K562 (cell line): ENCODE data around the gene FCSK. TPM values are rescaled to one million over a fixed set of nuclear protein-coding genes. Genes with fewer than 3 reads are reported as not detected.

ENCODE experiments used
- ARNT ChIP-seq, 2 experiments: fragments of 450-650 bp; IDR thresholded peaks; 2 replicates each; pipeline ENCODE4 v1.6.1; 2016; ENCODE audit warnings: mild to moderate bottlenecking in 1 of 2
- BACH1 ChIP-seq: fragments of 200-800 bp; sonication (Bioruptor generic); IDR thresholded peaks from 2 replicates; pipeline ENCODE4 v1.6.1; 2016; ENCODE audit warnings: missing genetic modification characterization, missing compliant biosample characterization
- BRF1 ChIP-seq: IDR thresholded peaks from 3 replicates; pipeline ENCODE4 v1.6.1; 2011; ENCODE audit warnings: borderline replicate concordance, mild to moderate bottlenecking; ENCODE audit not compliant: insufficient read length; ENCODE audit errors: extremely low read depth
- CBX2 ChIP-seq: fragments of 200-600 bp; sonication (generic); IDR thresholded peaks from one replicate; pipeline ENCODE4 v1.6.1; 2012; ENCODE audit warnings: mild to moderate bottlenecking, low read length, inconsistent platforms; ENCODE audit not compliant: insufficient read depth, poor library complexity, severe bottlenecking
- ELF1 ChIP-seq: fragments of 200-800 bp; sonication (Bioruptor generic); IDR thresholded peaks from 2 replicates; pipeline ENCODE4 v1.6.1; 2016; ENCODE audit warnings: missing genetic modification characterization, missing compliant biosample characterization
- FOXJ3 ChIP-seq: sonication (generic); formaldehyde crosslinking; IDR thresholded peaks from 2 replicates; pipeline ENCODE4 v1.4.0; 2020; ENCODE audit warnings: mild to moderate bottlenecking, missing genetic modification reagents
- HNRNPUL1 ChIP-seq: fragments of 200-400 bp; formaldehyde crosslinking; IDR thresholded peaks from 2 replicates; pipeline ENCODE4 v1.6.1; 2017; ENCODE audit warnings: low read length
- MAZ ChIP-seq, 2 experiments: fragments of 450-650 bp in 1 of 2; sonication (generic) in 1 of 2; formaldehyde crosslinking; IDR thresholded peaks in 1 of 2; conservative IDR thresholded peaks in 1 of 2; 2 replicates each; pipeline versions ENCODE4 v1.4.0 to v1.5.0; 2020; ENCODE audit warnings: mild to moderate bottlenecking in 1 of 2, missing genetic modification reagents in 1 of 2
- MYC ChIP-seq, 2 experiments: fragments of 250-450 bp in 1 of 2; sonication (Bioruptor Pico) in 1 of 2; IDR thresholded peaks; 2 replicates each; pipeline versions ENCODE4 v1.5.1 to v1.6.1; 2012 to 2021; ENCODE audit warnings: low read depth in 2 of 2, borderline replicate concordance in 1 of 2, improper control_type of control experiment in 1 of 2, low read length in 1 of 2, mild to moderate bottlenecking in 1 of 2, moderate library complexity in 1 of 2
- NFIX ChIP-seq: fragments of 250-450 bp; sonication (Bioruptor Pico); IDR thresholded peaks from 2 replicates; pipeline ENCODE4 v1.4.0; 2020; ENCODE audit warnings: low read depth, mild to moderate bottlenecking, moderate library complexity
- POLR2AphosphoS2 ChIP-seq: IDR thresholded peaks from 2 replicates; pipeline ENCODE4 v1.6.1; 2012; ENCODE audit warnings: low read length, improper control_type of control experiment
- POLR3A ChIP-seq: IDR thresholded peaks from 2 replicates; pipeline ENCODE4 v1.6.1; 2011; ENCODE audit warnings: borderline replicate concordance, mild to moderate bottlenecking, moderate library complexity; ENCODE audit not compliant: insufficient read length, insufficient read depth; ENCODE audit errors: extremely low read depth
- RBBP5 ChIP-seq: fragments of 200-600 bp; sonication (generic); IDR thresholded peaks from 2 replicates; pipeline ENCODE4 v1.6.1; 2012; ENCODE audit warnings: borderline replicate concordance, mild to moderate bottlenecking, low read length, control low read depth, inconsistent platforms; ENCODE audit not compliant: insufficient read depth, poor library complexity, severe bottlenecking
- RBM17 ChIP-seq: fragments of 200-400 bp; formaldehyde crosslinking; IDR thresholded peaks from 2 replicates; pipeline ENCODE4 v1.6.1; 2017; ENCODE audit warnings: low read depth, mild to moderate bottlenecking, low read length, borderline replicate concordance
- RFX5 ChIP-seq: IDR thresholded peaks from 2 replicates; pipeline ENCODE4 v1.6.1; 2011; ENCODE audit warnings: low read depth, mild to moderate bottlenecking, improper control_type of control experiment, low read length
- STAT5B ChIP-seq: fragments of 250-450 bp; sonication (Bioruptor Pico); IDR thresholded peaks from 2 replicates; pipeline ENCODE4 v1.8.0; 2021; ENCODE audit warnings: mild to moderate bottlenecking, inconsistent platforms
- ZBTB7A ChIP-seq: IDR thresholded peaks from 2 replicates; pipeline ENCODE4 v1.6.1; 2011; ENCODE audit warnings: low read depth, mild to moderate bottlenecking, low read length, moderate library complexity, borderline replicate concordance; ENCODE audit not compliant: control insufficient read depth
- ZNF282 ChIP-seq: sonication (generic); formaldehyde crosslinking; IDR thresholded peaks from 2 replicates; pipeline ENCODE4 v1.8.1; 2023; ENCODE audit warnings: missing genetic modification reagents
- polyA plus RNA-seq, 8 experiments: library from polyadenylated mRNA; depleted of rRNA in 4 of 8; stranded (reverse) in 5 of 8; unstranded in 3 of 8; fragments of >200 nt; fragmentation: Nextera tagmentation in 2 of 8; fragmentation: Illumina TruSeq in 1 of 8; extraction: Ambion mirVana in 2 of 8; extraction: Trizol in 1 of 8; gene quantifications; 2 replicates each; pipeline versions ENCODE4 v1.2.1 to v1.2.3, GENCODE V29; 2011 to 2014; ENCODE audit warnings: inconsistent platforms in 1 of 8, missing spikeins in 1 of 8
- total RNA-seq, 7 experiments: library from RNA; depleted of rRNA in 6 of 7; stranded (reverse); fragments of >200 nt in 6 of 7; fragmentation: Illumina TruSeq in 2 of 7; extraction: Trizol in 2 of 7; gene quantifications; 2 replicates each; pipeline versions ENCODE4 v1.2.1 to v1.2.3, GENCODE V29; 2011 to 2021; ENCODE audit warnings: low replicate concordance in 1 of 7
- TF ChIP-seq, protein P1 (sequence below), 2 experiments: fragments of 450-650 bp; conservative IDR thresholded peaks; 2 replicates each; pipeline ENCODE4 v1.6.1; 2017; ENCODE audit warnings: mild to moderate bottlenecking in 2 of 2, moderate library complexity in 2 of 2
- TF ChIP-seq, protein P2 (sequence below): fragments of 250-450 bp; sonication (Bioruptor Pico); IDR thresholded peaks from 2 replicates; pipeline ENCODE4 v1.4.0; 2020; ENCODE audit warnings: mild to moderate bottlenecking, moderate library complexity
- TF ChIP-seq, protein P3 (sequence below), 3 experiments: fragments of 200-800 bp in 1 of 3; sonication (Bioruptor generic) in 1 of 3; sonication (generic) in 1 of 3; formaldehyde crosslinking in 1 of 3; IDR thresholded peaks; 2 replicates each; pipeline versions ENCODE4 v1.6.1 to v1.8.0; 2016 to 2022; ENCODE audit warnings: mild to moderate bottlenecking in 2 of 3, missing compliant biosample characterization in 2 of 3, missing genetic modification characterization in 2 of 3, missing genetic modification reagents in 1 of 3

The FCSK gene
- total and polyA plus RNA-seq, 9 of the 15 experiments (the other 6 are each of a cell fraction or from before 2014, with no cell fraction given): 0.92 to 18.6 (median 8.3) TPM

DNA sequence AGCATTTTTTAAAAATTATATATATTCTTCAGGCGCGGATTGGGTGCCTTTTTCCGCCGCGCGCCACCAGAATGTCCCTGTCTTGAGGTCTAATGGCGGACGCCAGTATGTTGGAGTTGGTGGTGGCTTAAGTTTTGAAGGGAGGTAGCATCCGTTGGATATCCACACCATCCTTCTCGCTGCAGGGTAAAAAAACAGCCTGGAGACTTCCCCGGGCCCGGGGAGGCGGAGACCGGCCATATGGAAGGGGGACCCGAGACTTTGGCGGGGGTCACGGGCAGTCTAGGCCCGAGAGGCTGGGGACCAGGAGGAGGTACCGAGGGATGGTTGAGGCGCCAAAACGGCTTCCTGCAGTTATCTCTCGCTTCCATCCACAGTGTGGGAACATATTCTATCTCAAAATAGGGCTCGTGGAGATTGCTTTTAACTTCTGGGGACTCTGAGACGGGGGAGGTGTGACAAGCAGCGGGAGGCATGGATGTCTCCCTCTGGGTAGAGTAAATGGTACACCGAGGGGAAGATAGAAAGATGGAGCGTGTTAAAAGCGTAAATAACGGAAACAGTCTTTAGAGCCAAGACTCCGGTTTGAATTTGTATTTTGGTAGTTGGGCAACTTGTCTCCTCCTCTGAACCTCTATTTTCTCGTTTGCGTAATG lies 69.5 kb downstream of the FCSK start, which contains the start of gene SF3B3 (continued):
- TF ChIP-seq MAZ (CRISPR knock-in tag; conservative IDR thresholded peaks at IDR 0.05 in 1 of 2, IDR thresholded peaks at IDR 0.05 in 1 of 2) (peak; percentile 14 to 49; a peak in 2 of 4 replicates), POLR3A (no peak), STAT5B (CRISPR knock-in tag) (no peak), ZBTB7A (peak; percentile 42; the same call in 1 of the 2 replicates), ZNF282 (CRISPR knock-in tag) (no peak), MYC (IDR thresholded peaks at IDR 0.05; ENCODE audit: low read depth, low read length) (peak; percentile 100), MYC (CRISPR knock-in tag; IDR thresholded peaks at IDR 0.05; ENCODE audit: borderline replicate concordance, low read depth) (peak; percentile 97), BACH1 (no peak), FOXJ3 (CRISPR knock-in tag) (no peak), ELF1 (tag) (no peak; the same call in 1 of the 2 replicates), HNRNPUL1 (0 out of 2 replicates have a peak, but pooled peaks have one; percentile 22), POLR2AphosphoS2 (0 out of 2 replicates have a peak, but pooled peaks have one; percentile 72), RBM17 (no peak), CBX2 (no peak), RFX5 (no peak), BRF1 (no peak), RBBP5 (peak; percentile 92), NFIX (CRISPR knock-in tag) (no peak), ARNT (IDR thresholded peaks at IDR 0.05) (no peak; a peak in 1 of 4 replicates)
- TF ChIP-seq, protein P1, sequence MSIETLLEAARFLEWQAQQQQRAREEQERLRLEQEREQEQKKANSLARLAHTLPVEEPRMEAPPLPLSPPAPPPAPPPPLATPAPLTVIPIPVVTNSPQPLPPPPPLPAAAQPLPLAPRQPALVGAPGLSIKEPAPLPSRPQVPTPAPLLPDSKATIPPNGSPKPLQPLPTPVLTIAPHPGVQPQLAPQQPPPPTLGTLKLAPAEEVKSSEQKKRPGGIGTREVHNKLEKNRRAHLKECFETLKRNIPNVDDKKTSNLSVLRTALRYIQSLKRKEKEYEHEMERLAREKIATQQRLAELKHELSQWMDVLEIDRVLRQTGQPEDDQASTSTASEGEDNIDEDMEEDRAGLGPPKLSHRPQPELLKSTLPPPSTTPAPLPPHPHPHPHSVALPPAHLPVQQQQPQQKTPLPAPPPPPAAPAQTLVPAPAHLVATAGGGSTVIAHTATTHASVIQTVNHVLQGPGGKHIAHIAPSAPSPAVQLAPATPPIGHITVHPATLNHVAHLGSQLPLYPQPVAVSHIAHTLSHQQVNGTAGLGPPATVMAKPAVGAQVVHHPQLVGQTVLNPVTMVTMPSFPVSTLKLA (conservative IDR thresholded peaks at IDR 0.05): peak; percentile 72 to 77
- TF ChIP-seq, protein P2, sequence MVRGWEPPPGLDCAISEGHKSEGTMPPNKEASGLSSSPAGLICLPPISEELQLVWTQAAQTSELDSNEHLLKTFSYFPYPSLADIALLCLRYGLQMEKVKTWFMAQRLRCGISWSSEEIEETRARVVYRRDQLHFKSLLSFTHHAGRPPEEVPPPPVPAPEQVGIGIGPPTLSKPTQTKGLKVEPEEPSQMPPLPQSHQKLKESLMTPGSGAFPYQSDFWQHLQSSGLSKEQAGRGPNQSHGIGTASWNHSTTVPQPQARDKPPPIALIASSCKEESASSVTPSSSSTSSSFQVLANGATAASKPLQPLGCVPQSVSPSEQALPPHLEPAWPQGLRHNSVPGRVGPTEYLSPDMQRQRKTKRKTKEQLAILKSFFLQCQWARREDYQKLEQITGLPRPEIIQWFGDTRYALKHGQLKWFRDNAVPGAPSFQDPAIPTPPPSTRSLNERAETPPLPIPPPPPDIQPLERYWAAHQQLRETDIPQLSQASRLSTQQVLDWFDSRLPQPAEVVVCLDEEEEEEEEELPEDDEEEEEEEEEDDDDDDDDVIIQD (CRISPR knock-in tag): no peak
- TF ChIP-seq, protein P3, sequence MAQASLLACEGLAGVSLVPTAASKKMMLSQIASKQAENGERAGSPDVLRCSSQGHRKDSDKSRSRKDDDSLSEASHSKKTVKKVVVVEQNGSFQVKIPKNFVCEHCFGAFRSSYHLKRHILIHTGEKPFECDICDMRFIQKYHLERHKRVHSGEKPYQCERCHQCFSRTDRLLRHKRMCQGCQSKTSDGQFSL (CRISPR knock-in tag; IDR thresholded peaks at IDR 0.05): 0 out of 2 replicates have a peak, but pooled peaks have one; percentile 0
- TF ChIP-seq, protein P3 (tag; IDR thresholded peaks at IDR 0.05): no peak
